Endothelial cell of umbilical vein (primary cell): ENCODE measurements around the gene TSPOAP1. TPM values are rescaled to one million over a fixed set of nuclear protein-coding genes. Genes with fewer than 3 reads are reported as not detected.

Experiments used
- BruUV-seq: library from RNA; stranded (reverse); fragments of 400-500 nt; replicated peaks from 2 replicates; lab custom pipeline; 2021; lab: Mats Ljungman, UMichigan
- CTCF ChIA-PET: fragments of 300-600, 350-600 bp; sonication (Branson Sonifier 250); formaldehyde crosslinking; loops from one replicate; lab custom pipeline; 2021; ENCODE audit warnings: antibody characterized with exemption, inconsistent platforms; lab: Charles Lee
- POLR2A ChIA-PET: fragments of 300-600, 350-600 bp; sonication (Branson Sonifier 250); formaldehyde crosslinking; loops from one replicate; lab custom pipeline; 2021; ENCODE audit warnings: antibody characterized with exemption, inconsistent platforms; lab: Charles Lee
- DNase-seq: peaks from one replicate; pipeline ENCODE4 v3.0.0-alpha.2; 2011; ENCODE audit warnings: low read depth, low spot score
- FAIRE-seq: peaks from 2 replicates; lab custom pipeline; 2011; peaks lifted over from hg19 to GRCh38; lab: Jason Lieb, UNC
- H2AFZ ChIP-seq: 2 replicates; pipeline ENCODE4 v1.6.0; 2012; ENCODE audit warnings: low read depth, low read length, control low read depth, inconsistent platforms
- H3K27ac ChIP-seq: 2 replicates; pipeline ENCODE4 v1.5.1; 2011; ENCODE audit warnings: low read depth, mild to moderate bottlenecking, control low read depth, low read length, moderate library complexity; ENCODE audit not compliant: insufficient read depth
- H3K27me3 ChIP-seq, 2 experiments: 2 replicates each; pipeline versions ENCODE4 v1.6.0 to v1.6.1; 2011; ENCODE audit warnings: low read length in 2 of 2, mixed read lengths in 1 of 2; ENCODE audit not compliant: control insufficient read depth in 2 of 2, insufficient read depth in 2 of 2
- H3K36me3 ChIP-seq, 2 experiments: 2 replicates in 1 of 2; 3 replicates in 1 of 2; pipeline ENCODE4 v1.5.1; 2011; ENCODE audit warnings: low read length in 2 of 2, mild to moderate bottlenecking in 1 of 2, moderate library complexity in 1 of 2; ENCODE audit not compliant: control insufficient read depth in 2 of 2, insufficient read depth in 2 of 2; ENCODE audit errors: extremely low read depth in 1 of 2
- H3K4me1 ChIP-seq: 3 replicates; pipeline ENCODE4 v1.5.1; 2011; ENCODE audit warnings: mild to moderate bottlenecking, low read length; ENCODE audit not compliant: control insufficient read depth, insufficient read depth; ENCODE audit errors: extremely low read depth
- H3K4me2 ChIP-seq: 2 replicates; pipeline ENCODE4 v1.6.1; 2011; ENCODE audit warnings: low read length, control low read depth, mixed read lengths; ENCODE audit not compliant: insufficient read depth
- H3K4me3 ChIP-seq, 3 experiments: fragments of 200-600 bp in 1 of 3; sonication (generic), shearing (Covaris generic) in 1 of 3; replicated peaks in 1 of 3; 2 replicates each; pipeline ENCODE4 v1.5.1; 2011 to 2016; ENCODE audit warnings: control low read depth in 3 of 3, low read length in 3 of 3, mild to moderate bottlenecking in 2 of 3, inconsistent platforms in 1 of 3, low read depth in 1 of 3, moderate library complexity in 1 of 3; ENCODE audit not compliant: insufficient read depth in 1 of 3
- H3K79me2 ChIP-seq: 2 replicates; pipeline ENCODE4 v1.6.0; 2012; ENCODE audit warnings: low read length, inconsistent platforms; ENCODE audit not compliant: control insufficient read depth, insufficient read depth
- H3K9ac ChIP-seq: replicated peaks from 2 replicates; pipeline ENCODE3; 2011; ENCODE audit warnings: low read length, control low read depth; ENCODE audit not compliant: insufficient read depth; ENCODE audit errors: extremely low read depth
- H3K9me1 ChIP-seq: replicated peaks from 3 replicates; pipeline ENCODE4 v1.6.0; 2011; ENCODE audit warnings: mild to moderate bottlenecking, low read length; ENCODE audit not compliant: control insufficient read depth, insufficient read depth; ENCODE audit errors: extremely low read depth
- H3K9me3 ChIP-seq: replicated peaks from 2 replicates; pipeline ENCODE4 v1.5.1; 2012; ENCODE audit warnings: low read length, inconsistent platforms; ENCODE audit not compliant: control insufficient read depth, insufficient read depth
- H4K20me1 ChIP-seq: replicated peaks from 2 replicates; pipeline ENCODE3; 2011; ENCODE audit warnings: mild to moderate bottlenecking, low read length; ENCODE audit not compliant: control insufficient read depth, insufficient read depth; ENCODE audit errors: extremely low read depth
- EZH2 ChIP-seq: IDR thresholded peaks from 2 replicates; pipeline ENCODE4 v1.6.1; 2012; ENCODE audit warnings: borderline replicate concordance, low read depth, mild to moderate bottlenecking, moderate library complexity, low read length, inconsistent platforms; ENCODE audit not compliant: severe bottlenecking
- FOS ChIP-seq: IDR thresholded peaks from 2 replicates; pipeline ENCODE4 v1.6.1; 2011; ENCODE audit warnings: mild to moderate bottlenecking, low read length, moderate library complexity, borderline replicate concordance; ENCODE audit not compliant: insufficient read depth
- GATA2 ChIP-seq: IDR thresholded peaks from 2 replicates; pipeline ENCODE4 v1.7.0; 2011; ENCODE audit warnings: low read depth, mild to moderate bottlenecking, moderate library complexity, mixed read lengths, low read length; ENCODE audit not compliant: insufficient read length, insufficient read depth
- JUN ChIP-seq: IDR thresholded peaks from 2 replicates; pipeline ENCODE4 v1.6.1; 2011; ENCODE audit warnings: borderline replicate concordance, low read depth; ENCODE audit not compliant: insufficient read length, insufficient read depth
- MYC ChIP-seq: IDR thresholded peaks from one replicate; pipeline ENCODE4 v1.6.1; 2011; ENCODE audit warnings: mild to moderate bottlenecking, low read depth, low read length
- POLR2A ChIP-seq: IDR thresholded peaks from 2 replicates; pipeline ENCODE4 v1.6.1; 2012; ENCODE audit warnings: low read depth, mild to moderate bottlenecking, control low read depth, low read length
- POLR2AphosphoS5 ChIP-seq: IDR thresholded peaks from 2 replicates; pipeline ENCODE4 v1.6.1; 2012; ENCODE audit warnings: low read depth, mild to moderate bottlenecking, control low read depth, low read length, moderate library complexity; ENCODE audit not compliant: insufficient read depth
- dilution Hi-C: fragments of 300-500 bp; cut with MboI; formaldehyde crosslinking; loops from one replicate; pipeline ENCODE4 v1.15.0; 2019; ENCODE audit warnings: low sequenced_read_pairs; ENCODE audit not compliant: extremely low pct_ligation_motif_present
- intact Hi-C: fragments of 100-400 bp; cut with micrococcal nuclease; formaldehyde crosslinking; loops from one replicate; pipeline ENCODE4 v1.10.0; 2022
- polyA plus RNA-seq, 4 experiments: library from polyadenylated mRNA; depleted of rRNA in 3 of 4; stranded (reverse) in 3 of 4; unstranded in 1 of 4; fragments of >200 nt; gene quantifications; 2 replicates each; pipeline versions ENCODE4 v1.2.1 to v1.2.3, GENCODE V29; 2011 to 2012; ENCODE audit warnings: missing spikeins in 1 of 4
- total RNA-seq: library from RNA; stranded (reverse); gene quantifications from 2 replicates; pipeline ENCODE4 v1.2.3, GENCODE V29; 2021
- TF ChIP-seq, protein P1 (sequence below): IDR thresholded peaks from 2 replicates; pipeline ENCODE4 v1.6.1; 2011; ENCODE audit not compliant: insufficient read depth, insufficient read length
- TF ChIP-seq, protein P2 (sequence below), 2 donors: IDR thresholded peaks; 1 replicate in 1 of 2; 2 replicates in 1 of 2; pipeline ENCODE4 v1.5.1; 2011; ENCODE audit warnings: low read length in 2 of 2, mild to moderate bottlenecking in 2 of 2, moderate library complexity in 2 of 2, control low read depth in 1 of 2, inconsistent platforms in 1 of 2, low read depth in 1 of 2; ENCODE audit not compliant: insufficient read depth in 1 of 2; ENCODE audit errors: extremely low read depth in 1 of 2

Gene TSPOAP1
- total and polyA plus RNA-seq, 2 donors (not counting 3 experiments of a cell fraction or from before 2014, with no cell fraction given) = not detected

DNA sequence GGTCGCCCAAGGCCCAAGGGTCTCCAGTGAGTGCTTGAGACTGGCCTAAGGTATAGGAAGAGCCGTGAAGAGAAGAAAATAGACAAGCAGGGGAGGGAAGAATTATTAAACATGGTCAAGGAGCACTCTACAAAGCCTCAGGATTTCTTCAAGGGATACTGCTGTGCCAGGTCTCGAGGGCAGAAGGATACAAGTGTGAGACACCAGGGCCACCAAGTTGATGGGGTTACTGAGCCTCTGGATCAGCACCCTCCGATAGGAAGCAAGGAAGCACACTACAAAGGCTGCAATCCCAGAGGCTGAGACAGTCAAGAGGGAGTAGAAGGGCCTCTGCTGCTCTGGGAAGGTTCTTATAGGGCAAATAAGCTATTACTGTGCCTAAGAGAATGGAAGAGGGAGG is 16.9 kb upstream of the TSPOAP1 start:
- no peaks in the 10 kb centered on the region for H3K4me1 ChIP-seq
- BruUV-seq = no TSS peak
- no peaks in the 10 kb centered on the region for H3K9me3 ChIP-seq
- H2AFZ ChIP-seq = no peak overlapping the region
- H3K27me3 ChIP-seq = no peaks in the 10 kb centered on the region
- FAIRE-seq = no peak
- H4K20me1 ChIP-seq = no peaks in the 10 kb centered on the region
- no peak overlapping the region for H3K4me2 ChIP-seq
- TF ChIP-seq JUN = no peak
- TF ChIP-seq EZH2 = no peak
- ChIA-PET CTCF (interaction anchor here (1.2 to 2.4 kb wide), 2 partner anchors 8 to 28 kb away, joined by 3 to 8 read pairs; no protein-coding TSS in a partner anchor), POLR2A (no interaction called here)
- no peak for DNase-seq
- dilution Hi-C loops (no loop called here), intact Hi-C loops (no loop called here)
- no peak overlapping the region for H3K27ac ChIP-seq
- H3K36me3 ChIP-seq = peaks cover 17 to 39% of the 10 kb centered on the region in 2 experiments
- H3K9me1 ChIP-seq = no peaks in the 10 kb centered on the region
- H3K4me3 ChIP-seq = no peak overlapping the region
- no peaks in the 10 kb centered on the region for H3K79me2 ChIP-seq
- no peak overlapping the region for H3K9ac ChIP-seq

DNA sequence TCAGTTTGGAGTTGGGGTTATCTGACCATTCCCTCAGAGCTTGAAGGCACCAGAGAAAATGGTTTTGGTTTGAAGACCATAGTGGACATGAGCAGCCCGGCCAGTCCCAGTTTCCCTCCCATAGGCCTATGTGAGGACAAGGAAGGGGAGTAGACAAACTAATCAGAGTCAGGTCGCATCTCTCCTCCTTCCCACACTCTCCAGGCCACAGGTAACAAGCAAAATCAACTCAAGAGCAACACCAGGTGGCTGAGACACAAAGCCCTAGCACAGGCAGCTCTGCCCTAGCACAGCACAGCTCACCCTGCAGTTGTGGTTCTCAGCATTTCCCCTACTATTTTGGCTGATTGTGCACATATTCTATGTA is 16.2 kb upstream of the TSPOAP1 start:
- H3K36me3 ChIP-seq = peaks cover 17 to 38% of the 10 kb centered on the region in 2 experiments
- H3K9me3 ChIP-seq = no peaks in the 10 kb centered on the region
- H3K9me1 ChIP-seq = no peaks in the 10 kb centered on the region
- H3K4me1 ChIP-seq = no peaks in the 10 kb centered on the region
- H3K27ac ChIP-seq = no peak overlapping the region
- dilution Hi-C loops = no loop called here
- no peak for TF ChIP-seq FOS
- no peak for TF ChIP-seq MYC
- TF ChIP-seq, protein P1, sequence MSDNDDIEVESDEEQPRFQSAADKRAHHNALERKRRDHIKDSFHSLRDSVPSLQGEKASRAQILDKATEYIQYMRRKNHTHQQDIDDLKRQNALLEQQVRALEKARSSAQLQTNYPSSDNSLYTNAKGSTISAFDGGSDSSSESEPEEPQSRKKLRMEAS = no peak
- TF ChIP-seq, protein P2, sequence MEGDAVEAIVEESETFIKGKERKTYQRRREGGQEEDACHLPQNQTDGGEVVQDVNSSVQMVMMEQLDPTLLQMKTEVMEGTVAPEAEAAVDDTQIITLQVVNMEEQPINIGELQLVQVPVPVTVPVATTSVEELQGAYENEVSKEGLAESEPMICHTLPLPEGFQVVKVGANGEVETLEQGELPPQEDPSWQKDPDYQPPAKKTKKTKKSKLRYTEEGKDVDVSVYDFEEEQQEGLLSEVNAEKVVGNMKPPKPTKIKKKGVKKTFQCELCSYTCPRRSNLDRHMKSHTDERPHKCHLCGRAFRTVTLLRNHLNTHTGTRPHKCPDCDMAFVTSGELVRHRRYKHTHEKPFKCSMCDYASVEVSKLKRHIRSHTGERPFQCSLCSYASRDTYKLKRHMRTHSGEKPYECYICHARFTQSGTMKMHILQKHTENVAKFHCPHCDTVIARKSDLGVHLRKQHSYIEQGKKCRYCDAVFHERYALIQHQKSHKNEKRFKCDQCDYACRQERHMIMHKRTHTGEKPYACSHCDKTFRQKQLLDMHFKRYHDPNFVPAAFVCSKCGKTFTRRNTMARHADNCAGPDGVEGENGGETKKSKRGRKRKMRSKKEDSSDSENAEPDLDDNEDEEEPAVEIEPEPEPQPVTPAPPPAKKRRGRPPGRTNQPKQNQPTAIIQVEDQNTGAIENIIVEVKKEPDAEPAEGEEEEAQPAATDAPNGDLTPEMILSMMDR (IDR thresholded peaks at IDR 0.05; ENCODE audit: extremely low read depth in 1 of 2, insufficient read depth in 1 of 2, low read depth in 1 of 2, low read length in 2 of 2) = no peak
- TF ChIP-seq POLR2AphosphoS5 = no peak
- no peak for TF ChIP-seq GATA2
- TF ChIP-seq POLR2A = no peak
- TF ChIP-seq JUN = no peak
- FAIRE-seq (no peak), DNase-seq (no peak)
- H3K4me2 ChIP-seq = no peak overlapping the region
- H3K79me2 ChIP-seq = no peaks in the 10 kb centered on the region
- CTCF ChIA-PET = interaction anchor here (2.4 kb wide), 1 partner anchor 27 kb away, joined by 8 read pairs; no protein-coding TSS in a partner anchor
- no peaks in the 10 kb centered on the region for H3K27me3 ChIP-seq
- no peak overlapping the region for H3K4me3 ChIP-seq
- no peak overlapping the region for H3K9ac ChIP-seq
- no peaks in the 10 kb centered on the region for H4K20me1 ChIP-seq
- H2AFZ ChIP-seq = no peak overlapping the region
- POLR2A ChIA-PET = no interaction called here
- intact Hi-C loops = no loop called here
- no TSS peak for BruUV-seq
